HG03025 (cell line): ENCODE data around the gene BAZ1A.
"Not testable (repeated sequence)": the region's sequence is repeated elsewhere in the genome, so short reads cannot be mapped to it uniquely, and the experiment has no call there.

ENCODE experiments used
- ATAC-seq: cut with Tn5 transposase; IDR thresholded peaks from one replicate; pipeline ENCODE4 v1.9.1; 2021; ENCODE audit warnings: mild to moderate bottlenecking, moderate library complexity; ENCODE audit not compliant: unreplicated experiment, low FRiP score

BAZ1A gene

DNA sequence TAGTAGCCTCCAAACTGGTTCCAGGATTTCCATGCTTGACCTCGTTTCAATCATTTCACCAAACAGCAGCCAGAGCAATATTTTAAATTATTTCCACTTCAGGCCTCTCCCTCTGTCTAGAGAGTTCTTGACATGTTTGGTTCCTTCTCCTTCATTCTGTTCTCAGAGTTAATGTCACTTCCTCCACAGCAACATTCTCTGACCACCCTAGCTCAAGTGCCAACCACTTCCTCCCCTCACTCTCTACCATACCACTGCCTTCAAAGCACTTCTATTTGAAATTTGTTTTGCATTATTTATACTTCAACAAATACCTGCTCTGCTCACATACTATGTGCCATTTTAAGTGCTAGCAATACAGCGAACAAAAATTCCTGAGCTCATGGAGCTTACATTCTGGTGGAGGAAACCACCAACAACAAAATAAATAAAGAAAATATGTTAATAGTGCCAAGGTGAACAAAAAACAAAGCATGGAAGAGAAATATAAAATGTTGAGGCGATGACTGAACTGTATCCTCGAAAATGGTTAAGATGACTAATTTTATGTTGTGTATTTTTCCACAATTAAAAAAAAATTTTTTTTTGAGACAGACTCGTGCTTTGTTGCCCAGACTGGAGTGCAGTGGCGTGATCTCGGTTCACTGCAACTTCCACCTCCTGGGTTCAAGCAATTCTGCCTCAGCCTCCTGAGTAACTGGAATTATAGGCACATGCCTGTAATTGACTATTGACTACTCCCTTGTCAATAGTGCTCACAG is 17.3 kb downstream of the BAZ1A start:
- ATAC-seq, result no peak

GRCh38 chr14:34853041-34853440 is 22.1 kb downstream of the BAZ1A start:
- ATAC-seq, result no peak

DNA sequence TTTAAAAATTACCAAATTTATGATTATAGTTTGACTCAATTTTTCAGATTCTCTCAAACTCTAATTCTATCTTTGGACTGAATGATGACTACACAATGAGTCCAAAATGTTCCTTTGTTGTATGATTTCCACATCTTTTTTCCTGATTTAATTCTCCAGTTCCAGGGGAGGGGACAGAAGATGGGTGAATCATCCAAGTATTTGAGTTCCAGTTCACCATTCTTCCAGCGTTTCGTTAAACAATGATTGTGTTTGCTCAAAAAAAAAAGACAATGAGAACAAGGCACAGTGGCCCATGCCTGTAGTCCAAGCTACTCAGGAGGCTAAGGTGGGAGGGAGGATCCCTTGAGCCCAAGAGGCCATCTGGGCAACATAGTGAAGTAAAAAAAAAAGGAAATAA is 23.8 kb downstream of the BAZ1A start:
- ATAC-seq, result no peak

GRCh38 chr14:34845869-34846268 is 29.3 kb downstream of the BAZ1A start:
- no peak for ATAC-seq

GRCh38 chr14:34843011-34843554 is 32.1 kb downstream of the BAZ1A start:
- no peak for ATAC-seq

DNA sequence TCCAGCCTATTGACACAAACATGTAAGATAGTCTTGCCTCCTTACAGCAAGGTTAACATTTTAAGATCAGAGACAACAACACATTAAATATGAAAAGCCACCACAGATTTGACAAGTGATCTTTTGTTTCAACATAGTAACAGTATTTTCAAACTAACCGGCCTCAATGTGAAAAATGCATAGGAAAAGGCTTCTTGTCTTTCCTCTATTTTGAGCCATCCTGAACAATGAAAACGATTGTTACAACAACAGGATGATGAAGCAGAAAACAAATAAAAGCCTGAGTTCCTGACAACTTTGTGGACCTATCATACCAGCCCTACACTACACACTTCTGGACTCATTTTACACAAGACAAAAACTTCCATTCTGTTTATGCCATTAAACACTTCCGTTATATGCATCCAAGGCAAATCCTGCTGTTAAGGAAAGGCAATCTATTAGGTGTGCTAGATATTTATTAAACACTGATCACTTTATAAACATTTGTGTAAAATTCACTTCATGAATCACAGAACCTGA is 37.3 kb downstream of the BAZ1A start:
- ATAC-seq, result no peak

DNA sequence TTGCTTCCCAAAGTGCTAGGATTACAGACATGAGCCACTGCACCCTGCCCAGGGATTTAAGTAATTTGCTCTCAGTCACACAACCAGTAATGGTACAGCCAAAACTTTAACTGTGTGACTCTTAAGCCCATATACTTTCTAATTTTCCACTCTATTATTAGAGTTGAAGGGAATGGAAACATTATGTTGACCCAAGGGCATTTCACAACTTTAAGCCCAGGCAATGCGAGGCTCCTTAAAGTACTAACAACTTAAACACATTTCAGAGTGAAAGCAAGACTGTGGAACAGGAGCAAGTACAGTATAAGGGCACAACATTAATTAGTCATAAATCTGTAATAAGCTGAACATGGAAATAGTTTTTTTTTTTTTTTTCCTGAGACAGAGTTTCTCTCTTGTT is 39.8 kb downstream of the BAZ1A start:
- ATAC-seq, result no peak

GRCh38 chr14:34833549-34834523 is 41.3 kb downstream of the BAZ1A start:
- ATAC-seq, result no peak

DNA sequence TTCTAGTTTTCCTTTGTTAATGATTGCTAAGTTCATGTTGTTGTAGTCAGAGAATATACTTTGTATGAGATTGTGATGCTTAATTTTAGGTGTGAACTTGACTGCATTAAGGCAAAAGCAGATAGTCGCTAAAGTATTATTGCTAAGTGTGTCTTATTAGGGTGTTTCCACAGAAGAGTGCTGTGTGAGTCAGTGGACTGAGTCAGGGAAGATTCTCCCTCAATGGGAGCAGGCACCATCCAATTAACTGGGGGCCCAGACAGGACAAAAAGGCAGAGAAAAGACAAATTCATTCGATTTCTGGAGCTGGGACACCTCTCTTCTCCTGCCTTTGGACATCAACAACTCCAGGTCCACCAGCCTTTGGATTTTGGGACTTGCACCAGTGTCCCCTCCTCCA is 48.5 kb downstream of the BAZ1A start:
- no peak for ATAC-seq

DNA sequence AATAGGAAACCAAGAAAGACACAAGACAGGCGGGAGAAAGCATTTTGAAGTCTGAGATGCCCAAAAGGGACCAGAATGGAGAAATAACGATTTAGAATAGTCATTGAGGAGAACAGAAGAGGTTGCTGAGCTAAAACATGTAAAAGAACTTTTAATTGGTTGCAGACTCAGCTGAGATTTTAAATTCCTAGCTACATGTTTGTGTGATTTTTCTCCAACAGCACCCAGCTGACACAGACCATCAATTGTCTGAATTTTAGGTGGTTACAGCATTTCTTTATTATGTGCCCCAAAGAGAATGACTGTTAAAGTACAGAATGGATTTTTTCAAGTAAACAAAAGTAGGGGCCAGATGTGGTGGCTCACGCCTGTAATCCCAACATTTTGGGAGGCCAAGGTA is 50.3 kb downstream of the BAZ1A start:
- no peak for ATAC-seq

GRCh38 chr14:34824256-34824655 is 50.9 kb downstream of the BAZ1A start:
- no peak for ATAC-seq

DNA sequence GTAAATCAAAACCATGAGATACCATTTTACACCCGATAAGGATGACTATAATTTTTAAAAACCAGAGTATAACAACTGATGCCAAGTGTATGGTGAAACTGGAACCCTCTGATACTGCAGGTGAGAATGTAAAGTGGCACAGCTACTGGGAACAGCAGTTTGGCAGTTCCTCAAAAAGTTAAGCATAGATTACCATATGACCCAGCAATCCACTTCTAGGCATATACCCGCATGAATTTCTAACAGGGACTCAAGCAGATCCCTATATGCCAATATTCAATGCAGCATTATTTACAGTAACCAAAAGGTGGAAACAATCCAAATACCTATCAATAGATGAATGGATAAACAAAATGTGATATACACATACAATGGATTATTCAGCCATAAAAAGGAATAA is 57.4 kb downstream of the BAZ1A start:
- no peak for ATAC-seq

GRCh38 chr14:34810028-34810427 is 65.1 kb downstream of the BAZ1A start:
- no peak for ATAC-seq

- ATAC-seq, result no peak
Measured at GRCh38 chr14:34806257-34806656, 68.9 kb downstream of the BAZ1A start.

DNA sequence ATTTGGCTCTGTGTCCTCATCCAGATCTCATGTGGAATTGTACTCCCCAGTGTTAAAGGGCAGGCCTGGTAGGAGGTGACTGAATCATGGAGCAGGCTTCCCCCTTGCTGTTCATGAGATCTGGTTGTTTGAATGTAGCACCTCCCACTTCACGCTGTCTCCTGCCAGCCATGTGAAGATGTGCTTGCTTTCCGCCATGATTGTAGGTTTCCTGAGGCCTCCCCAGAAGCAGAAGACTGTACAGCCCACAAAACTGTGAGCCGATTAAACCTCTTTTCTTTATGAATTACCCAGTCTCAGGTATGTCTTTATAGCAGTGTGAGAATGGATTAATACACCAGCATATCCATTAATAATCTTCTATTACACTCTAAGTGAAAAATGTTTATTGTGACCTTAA is 70.2 kb downstream of the BAZ1A start:
- no peak for ATAC-seq

- not testable (repeated sequence) for ATAC-seq
Measured at GRCh38 chr14:34798861-34799260, 76.3 kb downstream of the BAZ1A start.

- ATAC-seq, result no peak
Measured at GRCh38 chr14:34797747-34798583, 77.2 kb downstream of the BAZ1A start.

DNA sequence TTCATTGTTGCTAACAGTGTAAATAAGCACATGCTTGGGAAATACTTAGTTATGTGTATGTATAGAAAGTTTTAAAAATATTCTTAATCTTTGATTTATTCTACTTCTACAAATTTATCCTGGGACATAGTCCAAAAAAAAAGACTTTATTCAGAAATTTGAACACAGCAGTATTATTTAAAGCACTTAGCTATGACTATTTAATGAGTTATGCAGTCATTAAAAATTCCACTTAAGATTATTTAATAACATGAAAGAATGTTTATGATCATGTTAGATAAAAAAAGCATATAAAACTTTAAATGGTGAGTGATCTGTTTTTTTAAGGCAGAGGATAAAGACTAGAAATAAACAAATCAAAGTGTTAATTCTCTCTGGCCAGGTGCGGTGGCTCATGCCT is 78.3 kb downstream of the BAZ1A start:
- ATAC-seq, result no peak

DNA sequence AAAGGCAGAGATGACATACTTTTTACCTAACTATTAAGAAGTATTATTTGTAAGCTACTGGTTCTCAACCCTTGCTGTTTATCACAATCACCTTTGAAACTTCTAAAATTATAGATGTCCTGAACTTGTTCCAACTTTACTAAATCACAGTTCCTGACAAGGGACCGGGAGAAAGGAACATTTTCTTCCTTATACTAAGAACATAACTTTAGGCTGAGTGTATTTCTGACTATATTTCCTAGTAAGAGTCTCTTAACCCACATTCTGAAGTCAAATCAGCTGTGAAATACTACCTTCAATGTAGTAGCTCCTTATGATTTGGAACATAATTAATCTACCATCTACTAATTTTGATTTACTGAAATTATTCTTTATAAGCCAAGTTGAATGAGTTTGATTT is 80.2 kb downstream of the BAZ1A start:
- no peak for ATAC-seq

- no peak for ATAC-seq
Measured at GRCh38 chr14:34794217-34794616, 80.9 kb downstream of the BAZ1A start.
